ENCODE measurements around the gene PHACTR3. TPM values are rescaled to one million over a fixed set of nuclear protein-coding genes. Genes with fewer than 3 reads are reported as not detected.

PHACTR3 gene
- total and polyA plus RNA-seq, 2 of the 8 experiments (the other 6 are each of a cell fraction or from before 2014, with no cell fraction given) = 0.05 to 0.13 TPM

DNA sequence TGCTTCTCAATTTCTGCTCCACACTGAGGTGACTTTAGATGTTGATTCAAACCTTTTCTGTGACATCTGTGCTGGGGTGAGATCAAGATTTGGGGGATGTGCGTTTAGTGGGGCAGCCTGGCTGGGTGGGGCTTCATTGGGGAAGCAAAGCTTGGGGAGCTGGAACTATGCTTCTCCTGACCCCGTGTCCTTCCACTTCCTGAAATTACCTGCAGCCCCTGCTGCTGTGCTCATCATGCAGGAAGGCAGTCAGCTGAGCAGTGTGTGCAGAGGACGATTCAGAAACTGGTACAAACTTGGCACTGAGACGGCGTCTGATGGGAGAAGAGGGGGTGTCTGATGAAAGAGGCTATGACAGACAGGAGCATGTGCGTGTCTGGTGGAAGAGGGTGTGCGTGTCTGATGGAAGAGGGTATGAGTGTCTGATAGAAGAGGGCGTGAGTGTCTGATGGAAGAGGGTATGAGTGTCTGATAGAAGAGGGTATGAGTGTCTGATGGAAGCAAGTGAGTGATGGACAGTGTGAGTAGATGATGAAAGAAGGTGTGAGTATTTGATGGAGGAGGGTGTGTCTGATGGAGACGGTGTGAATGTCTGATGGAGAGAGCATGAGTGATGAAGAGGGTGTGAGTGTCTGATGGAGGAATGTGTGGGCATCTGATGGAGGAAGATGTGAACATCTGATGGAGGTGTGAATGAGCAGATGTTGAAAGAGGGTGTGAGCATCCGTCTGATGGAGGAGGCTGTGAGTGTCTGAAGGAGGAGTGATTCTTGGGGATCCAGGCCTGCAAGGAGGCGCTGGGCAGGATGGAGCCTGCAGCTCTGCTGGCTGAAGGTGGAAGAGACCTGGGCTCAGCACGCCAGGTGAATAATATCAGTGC, 225.7 kb downstream of the PHACTR3 start:
- Histone ChIP-seq H3K9ac (replicated peaks in 1 of 4; ENCODE audit: extremely low read depth in 1 of 4, low read depth in 3 of 4, low read length in 3 of 4) (no peak overlapping the region), H3K23ac (ENCODE audit: insufficient read length) (no peak overlapping the region), H3K4me3 (ENCODE audit: extremely low read depth in 1 of 4, insufficient read depth in 2 of 4, low read depth in 3 of 4, low read length in 4 of 4) (no peak overlapping the region), H4K91ac (replicated peaks; ENCODE audit: insufficient read length, low read length) (no peak overlapping the region), H4K5ac (ENCODE audit: insufficient read length, low read depth, low read length) (no peak overlapping the region), H3K79me2 (ENCODE audit: control insufficient read depth in 1 of 2, insufficient read depth in 2 of 2, low read length in 2 of 2) (no peaks in the 10 kb centered on the region), H2AFZ (ENCODE audit: low read length) (no peak overlapping the region), H3K79me1 (ENCODE audit: low read depth, low read length) (no peaks in the 10 kb centered on the region), H3K4me1 (replicated peaks in 1 of 4; ENCODE audit: control insufficient read depth in 3 of 4, insufficient read depth in 4 of 4, low read length in 3 of 4) (peaks cover 0 to 2% (median 0%) of the 10 kb centered on the region in 4 experiments; a peak in 1 of 7 replicates), H3K27ac (ENCODE audit: low read depth, low read length) (no peak overlapping the region), H2AK5ac (ENCODE audit: low read depth, low read length) (no peak overlapping the region), H3K56ac (replicated peaks; ENCODE audit: insufficient read length, low read depth, low read length) (no peak overlapping the region), H3K18ac (ENCODE audit: extremely low read depth, low read length) (no peak overlapping the region), H3K9me3 (ENCODE audit: insufficient read depth in 2 of 2, low read depth in 1 of 2, low read length in 1 of 2) (peaks cover 87 to 100% of the 10 kb centered on the region in 2 experiments), H4K20me1 (replicated peaks in 1 of 2; ENCODE audit: control insufficient read depth in 1 of 2, insufficient read depth in 2 of 2, low read length in 2 of 2) (peaks cover 0 to under 1% of the 10 kb centered on the region in 2 experiments), H2BK120ac (replicated peaks; ENCODE audit: low read depth, low read length) (no peak overlapping the region), H3K27me3 (replicated peaks in 1 of 4; ENCODE audit: control insufficient read depth in 3 of 4, extremely low read depth in 1 of 4, insufficient read depth in 3 of 4, low read length in 3 of 4) (peaks cover 0 to 5% (median 0%) of the 10 kb centered on the region in 4 experiments; a peak in 1 of 7 replicates), H2BK15ac (ENCODE audit: low read length) (no peak overlapping the region), H2BK12ac (ENCODE audit: low read depth, low read length) (no peak overlapping the region), H3K36me3 (ENCODE audit: control insufficient read depth in 2 of 4, insufficient read depth in 4 of 4, low read length in 3 of 4) (peaks cover 0 to 2% (median 0%) of the 10 kb centered on the region in 4 experiments; a peak in 1 of 8 replicates), H2BK20ac (ENCODE audit: low read length) (no peak overlapping the region), H2BK5ac (ENCODE audit: low read depth, low read length) (no peak overlapping the region), H3K23me2 (ENCODE audit: low read depth, low read length) (peaks cover 2% of the 10 kb centered on the region; the same call in 1 of the 2 replicates), H3K14ac (ENCODE audit: insufficient read length) (no peak overlapping the region), H4K8ac (ENCODE audit: extremely low read depth, insufficient read depth, low read length) (no peak overlapping the region), H3K4ac (replicated peaks; ENCODE audit: insufficient read length, low read depth, low read length) (no peak overlapping the region), H3K4me2 (ENCODE audit: insufficient read depth in 1 of 2, low read depth in 2 of 2, low read length in 2 of 2) (no peak overlapping the region)
- ChIA-PET POLR2A (ENCODE audit: partially characterized antibody) (no interaction called here), CTCF (ENCODE audit: partially characterized antibody) (no interaction called here)
- WGBS, 2 experiments (ENCODE audit: extremely low coverage in 1 of 2, insufficient coverage in 1 of 2, insufficient read length in 1 of 2, insufficient replicate concordance in 2 of 2, low coverage in 1 of 2, low lambda C conversion rate in 2 of 2, missing lambda C conversion rate in 1 of 2) = 67 to 100% methylated on average over 1 to 11 of the region's 12 CpGs
- DNase-seq (ENCODE audit: low read depth in 1 of 2, low spot score in 2 of 2) = no peak
- FAIRE-seq = no peak
- TF ChIP-seq BCL11A (IDR thresholded peaks at IDR 0.05; ENCODE audit: low read depth in 2 of 2, low read length in 2 of 2) = no peak
- TF ChIP-seq CEBPB (IDR thresholded peaks at IDR 0.05; ENCODE audit: low read depth, low read length) = no peak
- no peak for TF ChIP-seq JUND (IDR thresholded peaks at IDR 0.05; ENCODE audit: low read length)
- TF ChIP-seq TCF12 (IDR thresholded peaks at IDR 0.05; ENCODE audit: low read depth, low read length) = no peak
- TF ChIP-seq NANOG (IDR thresholded peaks at IDR 0.05; ENCODE audit: insufficient read depth, low read depth, low read length, poor library complexity, severe bottlenecking) = no peak
- TF ChIP-seq CTBP2 (IDR thresholded peaks at IDR 0.05; ENCODE audit: borderline replicate concordance, insufficient read depth, insufficient read length, low read length) = no peak
- TF ChIP-seq, protein P1, sequence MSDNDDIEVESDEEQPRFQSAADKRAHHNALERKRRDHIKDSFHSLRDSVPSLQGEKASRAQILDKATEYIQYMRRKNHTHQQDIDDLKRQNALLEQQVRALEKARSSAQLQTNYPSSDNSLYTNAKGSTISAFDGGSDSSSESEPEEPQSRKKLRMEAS (IDR thresholded peaks at IDR 0.05) = no peak
- no peak for TF ChIP-seq CHD2 (IDR thresholded peaks at IDR 0.05; ENCODE audit: low read length)
- no peak for TF ChIP-seq SIX5 (IDR thresholded peaks at IDR 0.05; ENCODE audit: low read depth, low read length)
- no peak for TF ChIP-seq RNF2 (IDR thresholded peaks at IDR 0.05; ENCODE audit: borderline replicate concordance, low read depth, low read length, missing control alignments, poor library complexity, severe bottlenecking)
